HCT116 (cell line): ENCODE results near the gene PARD6G. TPM values are rescaled to one million over a fixed set of nuclear protein-coding genes. Genes with fewer than 3 reads are reported as not detected.

Experiments
- ATAC-seq: fragments of 200-7000 bp; cut with Tn5 transposase; 2 replicates; pipeline ENCODE4 v1.9.1; 2020; ENCODE audit warnings: mild to moderate bottlenecking, moderate library complexity
- BruUV-seq: library from RNA; stranded (reverse); fragments of 400-500 nt; replicated peaks from 2 replicates; lab custom pipeline; 2021; lab: Mats Ljungman, UMichigan
- CTCF ChIA-PET: fragments of 300-600 bp; sonication (Branson Sonifier 250); formaldehyde crosslinking; loops from one replicate; lab custom pipeline; 2021; ENCODE audit warnings: antibody characterized with exemption; lab: Charles Lee
- POLR2A ChIA-PET: fragments of 300-600, 350-600 bp; sonication (Branson Sonifier 250); formaldehyde crosslinking; loops from one replicate; lab custom pipeline; 2021; ENCODE audit warnings: antibody characterized with exemption; lab: Charles Lee
- RAD21 ChIA-PET, 2 experiments: fragments of 300-600 bp; sonication (Branson Sonifier 250); formaldehyde crosslinking; loops; one replicate each; lab custom pipeline; 2023; ENCODE audit warnings: low total read pairs in 2 of 2; ENCODE audit not compliant: uncharacterized antibody in 2 of 2, unreplicated experiment in 2 of 2, low non-redundant PET in 1 of 2; lab: Charles Lee
- DNase-seq: peaks from one replicate; pipeline ENCODE4 v3.0.0-alpha.2; 2010; ENCODE audit warnings: low read depth, low spot score
- H2AFZ ChIP-seq: fragments of 200-600 bp; shearing (Covaris generic), sonication (generic); 2 replicates; pipeline ENCODE4 v1.6.1; 2017; ENCODE audit warnings: low read depth, mixed run types, mixed read lengths, antibody characterized with exemption, low read length; ENCODE audit not compliant: poor library complexity, severe bottlenecking
- H3K27ac ChIP-seq: 2 replicates; pipeline ENCODE4 v1.5.1; 2012; ENCODE audit warnings: low read depth, low read length
- H3K27me3 ChIP-seq: fragments of 200-600 bp; sonication (generic); 2 replicates; pipeline ENCODE4 v1.6.1; 2016; ENCODE audit warnings: mixed run types, low read length, mixed read lengths; ENCODE audit not compliant: insufficient read depth
- H3K36me3 ChIP-seq, 2 experiments: fragments of 200-500 bp in 1 of 2; fragments of 200-600 bp in 1 of 2; sonication (Bioruptor generic) in 1 of 2; sonication (generic) in 1 of 2; 2 replicates each; pipeline versions ENCODE4 v1.5.1 to v1.6.1; 2014 to 2016; ENCODE audit warnings: low read length in 2 of 2, inconsistent platforms in 1 of 2, mixed read lengths in 1 of 2, mixed run types in 1 of 2; ENCODE audit not compliant: insufficient read depth in 2 of 2, control insufficient read depth in 1 of 2
- H3K4me1 ChIP-seq, 2 experiments: fragments of 200-600 bp in 1 of 2; sonication (generic) in 1 of 2; 2 replicates each; pipeline versions ENCODE4 v1.5.1 to v1.6.1; 2012 to 2017; ENCODE audit warnings: low read length in 2 of 2, inconsistent platforms in 1 of 2, mild to moderate bottlenecking in 1 of 2, mixed read lengths in 1 of 2, mixed run types in 1 of 2, moderate library complexity in 1 of 2; ENCODE audit not compliant: insufficient read depth in 2 of 2, control insufficient read depth in 1 of 2
- H3K4me2 ChIP-seq: fragments of 200-600 bp; sonication (generic); 2 replicates; pipeline ENCODE4 v1.6.1; 2017; ENCODE audit warnings: mixed run types, low read length, mixed read lengths
- H3K4me3 ChIP-seq, 2 experiments: fragments of 200-600 bp in 1 of 2; sonication (generic) in 1 of 2; replicated peaks in 1 of 2; 2 replicates each; pipeline ENCODE4 v1.5.1; 2011 to 2016; ENCODE audit warnings: low read length in 2 of 2, control low read depth in 1 of 2, low read depth in 1 of 2, mild to moderate bottlenecking in 1 of 2, mixed read lengths in 1 of 2, mixed run types in 1 of 2
- H3K79me2 ChIP-seq: fragments of 200-600 bp; sonication (generic); 2 replicates; pipeline ENCODE4 v1.6.1; 2017; ENCODE audit warnings: mild to moderate bottlenecking, mixed run types, low read length, moderate library complexity, mixed read lengths; ENCODE audit not compliant: insufficient read depth
- H3K9ac ChIP-seq: fragments of 200-600 bp; sonication (generic); 2 replicates; pipeline ENCODE4 v1.6.1; 2016; ENCODE audit warnings: low read length, mixed read lengths
- H3K9me2 ChIP-seq: fragments of 200-600 bp; sonication (generic), shearing (Covaris generic); 2 replicates; pipeline ENCODE4 v1.6.1; 2017; ENCODE audit warnings: mixed run types, mild to moderate bottlenecking, moderate library complexity; ENCODE audit not compliant: insufficient read depth
- H3K9me3 ChIP-seq, 2 experiments: fragments of 200-500 bp in 1 of 2; fragments of 200-600 bp in 1 of 2; sonication (Bioruptor generic) in 1 of 2; sonication (generic) in 1 of 2; 2 replicates each; pipeline ENCODE4 v1.6.1; 2014 to 2017; ENCODE audit warnings: low read length in 2 of 2, mixed read lengths in 2 of 2, inconsistent platforms in 1 of 2, low read depth in 1 of 2, mild to moderate bottlenecking in 1 of 2, mixed run types in 1 of 2, moderate library complexity in 1 of 2; ENCODE audit not compliant: control insufficient read depth in 1 of 2, insufficient read depth in 1 of 2
- H4K20me1 ChIP-seq: fragments of 200-600 bp; sonication (generic), shearing (Covaris generic); 2 replicates; pipeline ENCODE4 v1.6.1; 2017; ENCODE audit warnings: mixed run types, mild to moderate bottlenecking, moderate library complexity; ENCODE audit not compliant: insufficient read depth
- CBX3 ChIP-seq: IDR thresholded peaks from 2 replicates; pipeline ENCODE4 v1.6.1; 2012; ENCODE audit warnings: low read depth
- CEBPB ChIP-seq: IDR thresholded peaks from 2 replicates; pipeline ENCODE4 v1.6.1; 2012; ENCODE audit warnings: low read depth
- EGR1 ChIP-seq: IDR thresholded peaks from 2 replicates; pipeline ENCODE4 v1.6.1; 2012; ENCODE audit warnings: low read depth
- EZH2phosphoT487 ChIP-seq: fragments of 200-600 bp; IDR thresholded peaks from 2 replicates; pipeline ENCODE4 v1.6.1; 2018; ENCODE audit warnings: antibody characterized with exemption, borderline replicate concordance
- JUND ChIP-seq: IDR thresholded peaks from 2 replicates; pipeline ENCODE4 v1.6.1; 2012
- intact Hi-C: fragments of 100-400 bp; cut with micrococcal nuclease; formaldehyde crosslinking; loops from 2 replicates; pipeline ENCODE4 v1.10.0; 2022
- total RNA-seq: library from RNA; stranded (reverse); gene quantifications from one replicate; pipeline ENCODE4 v1.2.1, GENCODE V29; 2021; ENCODE audit not compliant: unreplicated experiment
- TF ChIP-seq, protein P1 (sequence below): IDR thresholded peaks from 2 replicates; pipeline ENCODE4 v1.6.1; 2012; ENCODE audit warnings: low read depth
- TF ChIP-seq, protein P2 (sequence below): IDR thresholded peaks from 2 replicates; pipeline ENCODE4 v1.6.1; 2011; ENCODE audit warnings: mild to moderate bottlenecking, low read length, moderate library complexity; ENCODE audit not compliant: insufficient replicate concordance; ENCODE audit errors: extremely low read depth

Gene PARD6G
- total RNA-seq, 1 experiment from 2014 or later = 12.8 TPM

DNA sequence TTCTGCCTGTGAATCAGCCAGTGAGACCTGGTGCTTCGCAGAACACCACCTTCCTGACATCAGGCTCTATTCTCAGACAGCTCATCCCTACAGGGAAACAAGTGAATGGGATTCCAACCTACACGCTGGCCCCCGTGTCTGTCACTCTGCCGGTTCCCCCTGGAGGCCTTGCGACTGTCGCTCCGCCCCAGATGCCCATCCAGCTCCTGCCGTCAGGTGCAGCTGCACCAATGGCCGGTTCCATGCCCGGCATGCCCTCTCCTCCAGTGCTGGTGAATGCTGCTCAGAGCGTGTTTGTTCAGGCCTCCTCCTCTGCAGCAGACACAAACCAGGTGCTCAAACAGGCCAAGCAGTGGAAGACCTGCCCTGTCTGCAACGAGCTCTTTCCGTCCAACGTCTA is 110.2 kb downstream of the PARD6G start:
- CTCF ChIA-PET = no interaction called here
- RAD21 ChIA-PET = no interaction called here
- no peaks in the 10 kb centered on the region for H3K9me3 ChIP-seq
- no peak overlapping the region for H3K4me2 ChIP-seq
- H3K27me3 ChIP-seq = no peaks in the 10 kb centered on the region
- no peaks in the 10 kb centered on the region for H3K9me2 ChIP-seq
- intact Hi-C loops = no loop called here
- BruUV-seq = no TSS peak
- POLR2A ChIA-PET = no interaction called here
- H3K9ac ChIP-seq = no peak overlapping the region
- no peak overlapping the region for H2AFZ ChIP-seq
- peaks cover 73% of the 10 kb centered on the region for H3K79me2 ChIP-seq
- no peak for DNase-seq
- no peaks in the 10 kb centered on the region for H3K4me1 ChIP-seq
- no peak overlapping the region for H3K4me3 ChIP-seq
- TF ChIP-seq CEBPB = no peak
- no peak for TF ChIP-seq EZH2phosphoT487
- TF ChIP-seq JUND = no peak
- TF ChIP-seq, protein P1, sequence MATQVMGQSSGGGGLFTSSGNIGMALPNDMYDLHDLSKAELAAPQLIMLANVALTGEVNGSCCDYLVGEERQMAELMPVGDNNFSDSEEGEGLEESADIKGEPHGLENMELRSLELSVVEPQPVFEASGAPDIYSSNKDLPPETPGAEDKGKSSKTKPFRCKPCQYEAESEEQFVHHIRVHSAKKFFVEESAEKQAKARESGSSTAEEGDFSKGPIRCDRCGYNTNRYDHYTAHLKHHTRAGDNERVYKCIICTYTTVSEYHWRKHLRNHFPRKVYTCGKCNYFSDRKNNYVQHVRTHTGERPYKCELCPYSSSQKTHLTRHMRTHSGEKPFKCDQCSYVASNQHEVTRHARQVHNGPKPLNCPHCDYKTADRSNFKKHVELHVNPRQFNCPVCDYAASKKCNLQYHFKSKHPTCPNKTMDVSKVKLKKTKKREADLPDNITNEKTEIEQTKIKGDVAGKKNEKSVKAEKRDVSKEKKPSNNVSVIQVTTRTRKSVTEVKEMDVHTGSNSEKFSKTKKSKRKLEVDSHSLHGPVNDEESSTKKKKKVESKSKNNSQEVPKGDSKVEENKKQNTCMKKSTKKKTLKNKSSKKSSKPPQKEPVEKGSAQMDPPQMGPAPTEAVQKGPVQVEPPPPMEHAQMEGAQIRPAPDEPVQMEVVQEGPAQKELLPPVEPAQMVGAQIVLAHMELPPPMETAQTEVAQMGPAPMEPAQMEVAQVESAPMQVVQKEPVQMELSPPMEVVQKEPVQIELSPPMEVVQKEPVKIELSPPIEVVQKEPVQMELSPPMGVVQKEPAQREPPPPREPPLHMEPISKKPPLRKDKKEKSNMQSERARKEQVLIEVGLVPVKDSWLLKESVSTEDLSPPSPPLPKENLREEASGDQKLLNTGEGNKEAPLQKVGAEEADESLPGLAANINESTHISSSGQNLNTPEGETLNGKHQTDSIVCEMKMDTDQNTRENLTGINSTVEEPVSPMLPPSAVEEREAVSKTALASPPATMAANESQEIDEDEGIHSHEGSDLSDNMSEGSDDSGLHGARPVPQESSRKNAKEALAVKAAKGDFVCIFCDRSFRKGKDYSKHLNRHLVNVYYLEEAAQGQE = no peak
- TF ChIP-seq, protein P2, sequence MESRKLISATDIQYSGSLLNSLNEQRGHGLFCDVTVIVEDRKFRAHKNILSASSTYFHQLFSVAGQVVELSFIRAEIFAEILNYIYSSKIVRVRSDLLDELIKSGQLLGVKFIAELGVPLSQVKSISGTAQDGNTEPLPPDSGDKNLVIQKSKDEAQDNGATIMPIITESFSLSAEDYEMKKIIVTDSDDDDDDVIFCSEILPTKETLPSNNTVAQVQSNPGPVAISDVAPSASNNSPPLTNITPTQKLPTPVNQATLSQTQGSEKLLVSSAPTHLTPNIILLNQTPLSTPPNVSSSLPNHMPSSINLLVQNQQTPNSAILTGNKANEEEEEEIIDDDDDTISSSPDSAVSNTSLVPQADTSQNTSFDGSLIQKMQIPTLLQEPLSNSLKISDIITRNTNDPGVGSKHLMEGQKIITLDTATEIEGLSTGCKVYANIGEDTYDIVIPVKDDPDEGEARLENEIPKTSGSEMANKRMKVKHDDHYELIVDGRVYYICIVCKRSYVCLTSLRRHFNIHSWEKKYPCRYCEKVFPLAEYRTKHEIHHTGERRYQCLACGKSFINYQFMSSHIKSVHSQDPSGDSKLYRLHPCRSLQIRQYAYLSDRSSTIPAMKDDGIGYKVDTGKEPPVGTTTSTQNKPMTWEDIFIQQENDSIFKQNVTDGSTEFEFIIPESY = no peak
- no peak for TF ChIP-seq EGR1
- TF ChIP-seq CBX3 = no peak
- TF ChIP-seq, all 23 proteins: peak for 0
- H4K20me1 ChIP-seq = peaks cover 8% of the 10 kb centered on the region; the same call in 1 of the 2 replicates
- H3K36me3 ChIP-seq = peaks cover 47 to 72% of the 10 kb centered on the region in 2 experiments
- no peak overlapping the region for H3K27ac ChIP-seq
- no peak for ATAC-seq
